SH-SY5Y (cell line): ENCODE measurements around the gene PHKA2.

Experiments
- GATA2 ChIP-seq: IDR thresholded peaks from 2 replicates; pipeline ENCODE4 v1.6.1; 2011; ENCODE audit warnings: mild to moderate bottlenecking, low read depth, low read length
- GATA3 ChIP-seq: IDR thresholded peaks from 2 replicates; pipeline ENCODE4 v1.6.1; 2011; ENCODE audit warnings: low read depth, mild to moderate bottlenecking, low read length, moderate library complexity

- TF ChIP-seq GATA3 (no peak), GATA2 (no peak)
Measured at GRCh38 chrX:18887825-18888212, 96.1 kb downstream of the PHKA2 start.
